B cell (primary cell): ENCODE results near the gene GPRC6A.

Experiments used
- EZH2 ChIP-seq: IDR thresholded peaks from 2 replicates; pipeline ENCODE4 v1.6.1; 2012; ENCODE audit warnings: borderline replicate concordance, low read depth, mild to moderate bottlenecking, moderate library complexity, low read length; ENCODE audit not compliant: insufficient read depth, poor library complexity, severe bottlenecking
- TF ChIP-seq, protein P1 (sequence below): fragments of 200-600 bp; IDR thresholded peaks from one replicate; pipeline ENCODE4 v1.8.0; 2022; ENCODE audit warnings: antibody characterized with exemption, mild to moderate bottlenecking

- TF ChIP-seq, protein P1, sequence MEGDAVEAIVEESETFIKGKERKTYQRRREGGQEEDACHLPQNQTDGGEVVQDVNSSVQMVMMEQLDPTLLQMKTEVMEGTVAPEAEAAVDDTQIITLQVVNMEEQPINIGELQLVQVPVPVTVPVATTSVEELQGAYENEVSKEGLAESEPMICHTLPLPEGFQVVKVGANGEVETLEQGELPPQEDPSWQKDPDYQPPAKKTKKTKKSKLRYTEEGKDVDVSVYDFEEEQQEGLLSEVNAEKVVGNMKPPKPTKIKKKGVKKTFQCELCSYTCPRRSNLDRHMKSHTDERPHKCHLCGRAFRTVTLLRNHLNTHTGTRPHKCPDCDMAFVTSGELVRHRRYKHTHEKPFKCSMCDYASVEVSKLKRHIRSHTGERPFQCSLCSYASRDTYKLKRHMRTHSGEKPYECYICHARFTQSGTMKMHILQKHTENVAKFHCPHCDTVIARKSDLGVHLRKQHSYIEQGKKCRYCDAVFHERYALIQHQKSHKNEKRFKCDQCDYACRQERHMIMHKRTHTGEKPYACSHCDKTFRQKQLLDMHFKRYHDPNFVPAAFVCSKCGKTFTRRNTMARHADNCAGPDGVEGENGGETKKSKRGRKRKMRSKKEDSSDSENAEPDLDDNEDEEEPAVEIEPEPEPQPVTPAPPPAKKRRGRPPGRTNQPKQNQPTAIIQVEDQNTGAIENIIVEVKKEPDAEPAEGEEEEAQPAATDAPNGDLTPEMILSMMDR: no peak
- no peak for TF ChIP-seq EZH2
Observed at GRCh38 chr6:116772450-116772849, 56.4 kb downstream of the GPRC6A start.
